MCF 10A (cell line): Measurements from ENCODE around the gene ZNF33B. TPM values are rescaled to one million over a fixed set of nuclear protein-coding genes. Genes with fewer than 3 reads are reported as not detected.
"Not testable (repeated sequence)": the region's sequence is repeated elsewhere in the genome, so short reads cannot be mapped to it uniquely, and the experiment has no call there.

Source experiments
- Bru-seq: library from RNA; stranded (reverse); fragments of 400-500 nt; gene quantifications from one replicate; lab custom pipeline; 2021; lab: Mats Ljungman, UMichigan
- BruChase-seq, 2 experiments: library from RNA; stranded (reverse); fragments of 400-500 nt; gene quantifications; one replicate each; lab custom pipeline; 2021; lab: Mats Ljungman, UMichigan
- BruUV-seq: library from RNA; stranded (reverse); fragments of 400-500 nt; replicated peaks from 2 replicates; lab custom pipeline; 2021; lab: Mats Ljungman, UMichigan
- CTCF ChIA-PET: fragments of 300-600 bp; sonication (Branson Sonifier 250); formaldehyde crosslinking; extraction: SDS; loops from one replicate; lab custom pipeline; 2021; ENCODE audit warnings: antibody characterized with exemption, inconsistent platforms; lab: Yijun Ruan, JAX
- POLR2A ChIA-PET: fragments of 300-600, 350-650 bp; sonication (Branson Sonifier 250); formaldehyde crosslinking; extraction: SDS; loops from one replicate; lab custom pipeline; 2020; ENCODE audit warnings: antibody characterized with exemption, inconsistent platforms; lab: Yijun Ruan, JAX
- DNase-seq: peaks from one replicate; pipeline ENCODE4 v3.0.0-alpha.2; 2018; ENCODE audit not compliant: unreplicated experiment
- H3K27ac Mint-ChIP-seq: one replicate; pipeline ENCODE4 v1.8.0; 2022; ENCODE audit warnings: mild to moderate bottlenecking, low read depth, mixed read lengths; ENCODE audit not compliant: unreplicated experiment
- H3K27me3 Mint-ChIP-seq: one replicate; pipeline ENCODE4 v1.8.0; 2022; ENCODE audit warnings: mixed read lengths; ENCODE audit not compliant: insufficient read depth, unreplicated experiment
- H3K36me3 Mint-ChIP-seq: one replicate; pipeline ENCODE4 v1.8.0; 2022; ENCODE audit warnings: mild to moderate bottlenecking, moderate library complexity, mixed read lengths; ENCODE audit not compliant: insufficient read depth, unreplicated experiment
- H3K4me1 Mint-ChIP-seq: one replicate; pipeline ENCODE4 v1.8.0; 2022; ENCODE audit warnings: mixed read lengths; ENCODE audit not compliant: insufficient read depth, unreplicated experiment
- H3K4me3 Mint-ChIP-seq: one replicate; pipeline ENCODE4 v1.8.0; 2022; ENCODE audit warnings: mild to moderate bottlenecking, moderate library complexity, mixed read lengths; ENCODE audit not compliant: unreplicated experiment
- H3K9me3 Mint-ChIP-seq: one replicate; pipeline ENCODE4 v1.8.0; 2022; ENCODE audit warnings: mixed read lengths; ENCODE audit not compliant: unreplicated experiment
- CTCF ChIP-seq: fragments of 200-600 bp; IDR thresholded peaks from one replicate; pipeline ENCODE4 v1.8.0; 2022; ENCODE audit warnings: antibody characterized with exemption, mild to moderate bottlenecking; ENCODE audit not compliant: unreplicated experiment
- intact Hi-C: fragments of 100-400 bp; cut with micrococcal nuclease; formaldehyde crosslinking; loops from 2 replicates; pipeline ENCODE4 v1.14.1; 2022
- long read RNA-seq: library from polyadenylated mRNA; stranded (forward); transcript quantifications from one replicate; pipeline ENCODE4 v2.0.0, GENCODE V29; 2022
- total RNA-seq: library from RNA; stranded (reverse); gene quantifications from 2 replicates; pipeline ENCODE4 v1.2.3, GENCODE V29; 2022

The ZNF33B gene
- total RNA-seq (14.6 and 18.7 TPM in 2 replicates), Bru-seq, nascent RNA (percentile 83 among the genes with signal in this experiment), BruChase-seq, experiment 1, labeled RNA remaining after a 6-hour chase (percentile 71 among the genes with signal in this experiment), BruChase-seq, experiment 2, labeled RNA remaining after a 2-hour chase (percentile 79 among the genes with signal in this experiment)
- long read RNA-seq, partial matches to known transcripts: 0 of 24 reads
- long read RNA-seq, other reads (novel, unspliced or antisense): 24 of 24 reads

- H3K27me3 Mint-ChIP-seq: no peaks in the 10 kb centered on the region
- peaks cover 23% of the 10 kb centered on the region for H3K4me1 Mint-ChIP-seq
- H3K36me3 Mint-ChIP-seq: peaks cover 45% of the 10 kb centered on the region
- intact Hi-C loops: loop anchor here (1.0 to 5.0 kb wide), 3 partner anchors 46 to 144 kb away; partner anchors contain the start of gene BMS1
- POLR2A ChIA-PET: interaction anchor here (0.6 to 4.2 kb wide), 12 partner anchors 14 to 1664 kb away, joined by 3 to 77 read pairs (median 6); partner anchors contain the start of gene BMS1
- CTCF ChIA-PET: interaction anchor here (0.6 kb wide), 1 partner anchor 797 kb away, joined by 3 read pairs; no protein-coding TSS in a partner anchor
- no peak for TF ChIP-seq CTCF
- H3K9me3 Mint-ChIP-seq: no peaks in the 10 kb centered on the region
- H3K27ac Mint-ChIP-seq: peak within 1 kb of the TSS; percentile 97
- peak; percentile 96 for DNase-seq
- peak within 1 kb of the TSS; percentile 87 for H3K4me3 Mint-ChIP-seq
- no TSS peak for BruUV-seq
These were observed at the start of gene ZNF33B for GRCh38 chr10:42638055-42638820. Gene ZNF33B (minus strand): TSS chr10:42638570. CDS start chr10:42636928, 1,642 bp downstream.

DNA sequence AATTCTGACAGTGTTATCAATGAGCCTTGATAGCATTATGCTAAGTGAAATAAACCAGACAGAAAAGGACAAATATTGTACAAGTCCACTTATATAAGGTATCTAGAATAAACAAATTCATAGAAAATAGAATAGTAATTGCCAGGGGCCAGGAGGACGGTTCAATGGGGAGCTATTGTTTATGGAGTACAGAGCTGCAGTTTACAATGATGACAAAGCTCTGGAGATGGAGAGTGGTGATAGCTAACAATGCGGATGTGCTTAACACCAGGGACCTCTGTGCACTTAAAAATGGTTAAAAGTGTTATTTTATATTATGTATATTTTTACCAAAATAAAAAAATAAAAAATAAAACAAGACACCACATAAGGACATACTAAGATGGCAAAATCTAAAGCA lies 46.1 kb upstream of the ZNF33B start:
- Mint-ChIP-seq H3K27me3 (no peaks in the 10 kb centered on the region), H3K9me3 (no peaks in the 10 kb centered on the region), H3K36me3 (no peaks in the 10 kb centered on the region), H3K4me1 (no peaks in the 10 kb centered on the region), H3K27ac (no peak overlapping the region), H3K4me3 (no peak overlapping the region)
- intact Hi-C loops: no loop called here
- BruUV-seq: no TSS peak
- POLR2A ChIA-PET: no interaction called here
- TF ChIP-seq CTCF: no peak
- CTCF ChIA-PET: no interaction called here
- DNase-seq: no peak

DNA sequence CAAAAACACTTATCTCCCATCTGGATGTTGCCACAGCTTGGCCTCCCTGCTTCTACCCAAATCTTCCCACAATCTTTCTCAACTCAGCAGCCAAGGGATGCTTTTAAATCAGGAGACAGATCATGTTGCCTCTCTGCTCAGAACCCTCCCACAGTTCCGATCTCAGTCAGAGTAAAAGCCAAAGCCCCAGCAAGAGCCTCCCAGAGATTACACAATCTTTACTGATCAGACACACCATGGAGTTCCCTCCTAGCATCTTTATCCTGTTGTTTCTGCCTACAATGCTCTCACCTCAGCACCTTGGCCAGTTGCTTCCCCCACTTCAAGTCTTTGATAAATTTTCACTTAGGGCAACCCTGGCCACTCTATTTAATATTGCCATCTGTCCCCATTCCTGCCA lies 41.9 kb upstream of the ZNF33B start:
- no peak for TF ChIP-seq CTCF
- no peak overlapping the region for H3K4me3 Mint-ChIP-seq
- POLR2A ChIA-PET: no interaction called here
- H3K27ac Mint-ChIP-seq: no peak overlapping the region
- CTCF ChIA-PET: no interaction called here
- H3K36me3 Mint-ChIP-seq: no peaks in the 10 kb centered on the region
- no peaks in the 10 kb centered on the region for H3K4me1 Mint-ChIP-seq
- H3K9me3 Mint-ChIP-seq: no peaks in the 10 kb centered on the region
- DNase-seq: no peak
- intact Hi-C loops: no loop called here
- H3K27me3 Mint-ChIP-seq: no peaks in the 10 kb centered on the region
- BruUV-seq: no TSS peak

DNA sequence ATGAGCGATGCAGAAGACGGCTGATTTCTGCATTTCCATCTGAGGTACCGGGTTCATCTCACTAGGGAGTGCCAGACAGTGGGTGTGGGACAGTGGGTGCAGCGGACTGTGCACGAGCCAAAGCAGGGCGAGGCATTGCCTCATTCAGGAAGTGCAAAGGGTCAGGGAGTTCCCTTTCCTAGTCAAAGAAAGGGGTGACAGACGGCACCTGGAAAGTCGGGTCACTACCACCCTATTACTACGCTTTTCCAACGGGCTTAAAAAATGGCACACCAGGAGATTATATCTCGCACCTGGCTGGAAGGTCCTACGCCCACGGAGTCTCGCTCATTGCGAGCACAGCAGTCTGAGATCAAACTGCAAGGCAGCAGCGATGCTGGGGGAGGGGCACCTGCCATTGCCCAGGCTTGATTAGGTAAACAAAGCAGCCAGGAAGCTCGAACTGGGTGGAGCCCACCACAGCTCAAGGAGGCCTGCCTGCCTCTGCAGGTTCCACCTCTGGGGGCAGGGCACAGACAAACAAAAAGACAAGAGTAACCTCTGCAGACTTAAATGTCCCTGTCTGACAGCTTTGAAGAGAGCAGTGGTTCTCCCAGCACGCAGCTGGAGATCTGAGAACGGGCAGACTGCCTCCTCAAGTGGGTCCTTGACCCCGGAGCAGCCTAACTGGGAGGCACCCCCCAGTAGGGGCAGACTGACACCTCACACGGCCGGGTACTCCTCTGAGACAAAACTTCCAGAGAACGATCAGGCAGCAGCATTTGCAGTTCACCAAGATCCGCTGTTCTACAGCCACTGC lies 27.0 kb upstream of the ZNF33B start:
- peaks cover 19% of the 10 kb centered on the region for H3K9me3 Mint-ChIP-seq
- POLR2A ChIA-PET, H3K4me1 Mint-ChIP-seq, BruUV-seq, CTCF ChIA-PET, intact Hi-C loops, H3K27ac Mint-ChIP-seq, H3K27me3 Mint-ChIP-seq, H3K36me3 Mint-ChIP-seq: not testable (repeated sequence)
- DNase-seq: peak; percentile 63
- peak overlapping the region; percentile 38 for H3K4me3 Mint-ChIP-seq
